Activated CD4-positive, alpha-beta T cell treated with anti-CD3 and anti-CD28 coated beads, Interleukin-2, amount 10 ng/mL, durations not matched to agents 24 days and 14 days (primary cell): ENCODE results near the gene WDR4. TPM values are rescaled to one million over a fixed set of nuclear protein-coding genes. Genes with fewer than 3 reads are reported as not detected.
A peak's percentile ranks its signal among the peaks of the same experiment; 100 is the strongest.
"Not testable (repeated sequence)": the region's sequence is repeated elsewhere in the genome, so short reads cannot be mapped to it uniquely, and the experiment has no call there.

ENCODE experiments used
- DNase-seq: peaks from one replicate; pipeline ENCODE4 v3.0.0; 2022
- H3K27ac Mint-ChIP-seq: one replicate; pipeline ENCODE4 v1.8.0; 2022; ENCODE audit warnings: mild to moderate bottlenecking, mixed read lengths
- H3K27me3 Mint-ChIP-seq: one replicate; pipeline ENCODE4 v1.8.0; 2022; ENCODE audit warnings: mixed read lengths
- H3K36me3 Mint-ChIP-seq: one replicate; pipeline ENCODE4 v1.8.0; 2022; ENCODE audit warnings: low read depth, mild to moderate bottlenecking, mixed read lengths
- H3K4me1 Mint-ChIP-seq: one replicate; pipeline ENCODE4 v1.8.0; 2021; ENCODE audit warnings: mixed read lengths
- H3K4me3 Mint-ChIP-seq: one replicate; pipeline ENCODE4 v1.8.0; 2022; ENCODE audit warnings: mild to moderate bottlenecking, moderate library complexity, mixed read lengths
- H3K9me3 Mint-ChIP-seq: one replicate; pipeline ENCODE4 v1.8.0; 2021; ENCODE audit warnings: mixed read lengths
- intact Hi-C: fragments of 100-400 bp; cut with micrococcal nuclease; formaldehyde crosslinking; loops from one replicate; pipeline ENCODE4 v1.15.1; 2023
- total RNA-seq: library from RNA; stranded (reverse); gene quantifications from 2 replicates; pipeline ENCODE4 v1.2.3, GENCODE V29; 2022

WDR4 gene
- total RNA-seq, 1 donor from 2014 or later = 75.1 TPM

- H3K27ac Mint-ChIP-seq = no peak overlapping the region
- peaks cover 3% of the 10 kb centered on the region for H3K4me1 Mint-ChIP-seq
- DNase-seq = no peak
- no peak overlapping the region for H3K4me3 Mint-ChIP-seq
- intact Hi-C loops = no loop called here
- no peaks in the 10 kb centered on the region for H3K27me3 Mint-ChIP-seq
- H3K36me3 Mint-ChIP-seq = peaks cover 33% of the 10 kb centered on the region
- H3K9me3 Mint-ChIP-seq = no peaks in the 10 kb centered on the region
Observed at GRCh38 chr21:42905195-42905594, 25.9 kb upstream of the WDR4 start.

- Mint-ChIP-seq H3K4me1 (peaks cover 3% of the 10 kb centered on the region), H3K36me3 (peaks cover 31% of the 10 kb centered on the region), H3K27me3 (no peaks in the 10 kb centered on the region), H3K9me3 (no peaks in the 10 kb centered on the region), H3K27ac (no peak overlapping the region), H3K4me3 (no peak overlapping the region)
- DNase-seq = no peak
- intact Hi-C loops = no loop called here
Observed at GRCh38 chr21:42903817-42904216, 24.5 kb upstream of the WDR4 start.

DNA sequence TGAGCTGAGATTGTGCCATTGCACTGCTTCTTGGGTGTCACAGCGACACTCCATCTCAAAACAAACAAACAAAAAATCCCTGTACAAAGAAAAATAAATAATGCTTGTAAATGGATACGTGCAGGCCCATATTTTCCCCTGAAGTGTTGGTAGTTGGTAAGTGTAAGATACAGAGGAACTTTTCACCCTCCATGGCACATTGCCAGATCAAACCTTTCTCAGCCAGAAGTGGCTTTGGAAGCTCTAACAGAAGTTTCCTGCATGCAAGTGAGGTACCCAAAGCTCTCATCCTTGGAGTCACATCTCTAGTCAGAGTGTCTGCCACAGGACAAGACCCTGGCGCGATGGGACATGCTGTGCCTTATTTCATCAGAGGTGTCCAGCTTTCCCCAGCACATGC is 21.1 kb upstream of the WDR4 start:
- no peak overlapping the region for H3K4me3 Mint-ChIP-seq
- no peak for DNase-seq
- peaks cover 33% of the 10 kb centered on the region for H3K36me3 Mint-ChIP-seq
- H3K4me1 Mint-ChIP-seq = peaks cover 2% of the 10 kb centered on the region
- no peaks in the 10 kb centered on the region for H3K9me3 Mint-ChIP-seq
- no peak overlapping the region for H3K27ac Mint-ChIP-seq
- H3K27me3 Mint-ChIP-seq = no peaks in the 10 kb centered on the region
- intact Hi-C loops = no loop called here

DNA sequence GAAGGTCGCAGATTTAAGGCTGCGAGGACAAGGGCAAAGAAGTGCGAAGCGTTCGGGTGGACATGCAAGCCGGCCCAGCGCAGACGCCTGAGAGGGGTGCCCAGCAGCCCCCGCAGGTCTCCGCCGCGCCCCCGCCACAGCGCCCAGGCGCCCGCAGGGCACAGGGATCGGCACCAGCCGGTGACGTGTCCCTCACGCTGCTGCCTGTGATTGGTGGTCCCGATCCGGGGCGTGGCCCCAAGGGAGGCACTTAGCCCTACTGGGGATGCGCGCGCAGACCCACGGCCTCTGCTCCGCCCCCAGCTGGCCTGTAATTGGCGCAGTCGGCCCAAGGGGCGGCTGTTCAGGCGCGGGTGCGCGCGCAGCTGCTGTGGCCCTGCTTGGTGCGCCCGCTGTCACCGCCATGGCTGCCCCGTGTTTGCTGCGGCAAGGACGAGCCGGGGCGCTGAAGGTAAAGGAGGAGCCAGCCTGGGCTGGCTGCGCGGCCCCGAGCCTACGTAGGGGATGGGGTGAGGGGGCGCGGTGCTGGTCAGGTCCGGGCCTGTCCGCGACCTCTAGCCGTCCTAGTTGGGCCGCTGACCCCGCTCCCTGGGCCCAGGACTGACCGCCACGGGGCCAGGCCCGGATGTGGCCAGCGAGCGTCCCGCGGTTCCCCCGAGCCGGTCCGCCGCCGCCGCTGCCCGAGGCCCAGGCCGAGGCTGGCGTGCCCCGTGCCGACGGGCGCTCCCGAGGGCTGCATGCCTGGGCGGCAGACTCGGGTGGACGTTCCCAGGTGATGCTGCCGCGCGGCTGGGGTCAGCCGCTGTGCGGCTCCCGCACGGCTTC is 13.8 kb upstream of the WDR4 start, which contains the start of gene NDUFV3:
NDUFV3 (plus strand) TSS at position 379 of the 825 bp plus-strand sequence; CDS start at position 404, 25 bp downstream.
- Mint-ChIP-seq H3K4me1 (peaks cover 8% of the 10 kb centered on the region), H3K36me3 (peaks cover 12% of the 10 kb centered on the region), H3K9me3 (no peaks in the 10 kb centered on the region), H3K27ac (peak within 1 kb of the TSS; percentile 98), H3K4me3 (peak within 1 kb of the TSS; percentile 96), H3K27me3 (no peaks in the 10 kb centered on the region)
- intact Hi-C loops = loop anchor here (1.0 to 5.0 kb wide), 5 partner anchors 14 to 1119 kb away; partner anchors contain the start of genes PKNOX1, TRAPPC10 and WDR4
- peak; percentile 99 for DNase-seq

DNA sequence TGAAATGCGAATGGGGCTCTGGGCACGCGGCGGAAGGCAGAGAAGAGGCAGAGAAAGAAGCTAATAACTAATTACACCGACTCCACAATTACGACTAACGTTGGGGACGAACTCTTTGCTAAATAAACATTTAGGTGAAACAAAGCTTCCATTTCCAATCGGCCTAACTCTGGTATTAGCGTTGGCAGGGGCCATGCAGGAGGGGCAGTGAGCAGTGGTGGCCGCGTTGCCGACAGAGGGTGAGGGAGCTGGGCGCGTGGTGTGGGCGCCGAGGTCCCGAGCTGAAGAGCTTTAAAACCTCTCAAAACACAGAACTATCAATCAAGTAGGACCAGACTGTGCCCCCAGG is 13.2 kb upstream of the WDR4 start:
- Mint-ChIP-seq H3K4me3 (peak overlapping the region; percentile 96), H3K27me3 (no peaks in the 10 kb centered on the region), H3K36me3 (peaks cover 8% of the 10 kb centered on the region), H3K27ac (peak overlapping the region; percentile 98), H3K4me1 (peaks cover 8% of the 10 kb centered on the region), H3K9me3 (no peaks in the 10 kb centered on the region)
- DNase-seq = no peak
- intact Hi-C loops = loop anchor here (2.0 to 5.0 kb wide), 3 partner anchors 300 to 1120 kb away; partner anchors contain the start of gene TRAPPC10

GRCh38 chr21:42887326-42887725 is 8.0 kb upstream of the WDR4 start:
- Mint-ChIP-seq H3K36me3 (no peaks in the 10 kb centered on the region), H3K27me3 (no peaks in the 10 kb centered on the region), H3K9me3 (no peaks in the 10 kb centered on the region), H3K4me1 (peaks cover 2% of the 10 kb centered on the region), H3K4me3 (no peak overlapping the region), H3K27ac (no peak overlapping the region)
- intact Hi-C loops = no loop called here
- no peak for DNase-seq

GRCh38 chr21:42883921-42884320 is 4.6 kb upstream of the WDR4 start:
- H3K4me3 Mint-ChIP-seq = no peak overlapping the region
- H3K36me3 Mint-ChIP-seq = peaks cover 5% of the 10 kb centered on the region
- peaks cover 14% of the 10 kb centered on the region for H3K4me1 Mint-ChIP-seq
- H3K27me3 Mint-ChIP-seq = peaks cover 2% of the 10 kb centered on the region
- no peak for DNase-seq
- intact Hi-C loops = no loop called here
- H3K27ac Mint-ChIP-seq = no peak overlapping the region
- no peaks in the 10 kb centered on the region for H3K9me3 Mint-ChIP-seq

- Mint-ChIP-seq H3K36me3 (peaks cover 28% of the 10 kb centered on the region), H3K4me3 (peak overlapping the region; percentile 97), H3K27ac (peak overlapping the region; percentile 96), H3K4me1 (peaks cover 18% of the 10 kb centered on the region), H3K27me3 (peaks cover 2% of the 10 kb centered on the region), H3K9me3 (no peaks in the 10 kb centered on the region)
- no peak for DNase-seq
- intact Hi-C loops = no loop called here
Observed at GRCh38 chr21:42880352-42880751, 1.0 kb upstream of the WDR4 start.

- intact Hi-C loops = no loop called here
- DNase-seq = no peak
- Mint-ChIP-seq H3K9me3 (no peaks in the 10 kb centered on the region), H3K36me3 (peaks cover 41% of the 10 kb centered on the region), H3K27me3 (peaks cover 2% of the 10 kb centered on the region), H3K4me3 (peak overlapping the region; percentile 97), H3K4me1 (peaks cover 20% of the 10 kb centered on the region), H3K27ac (peak overlapping the region; percentile 96)
Observed at GRCh38 chr21:42878678-42878992, 704 bp downstream of the WDR4 start.

DNA sequence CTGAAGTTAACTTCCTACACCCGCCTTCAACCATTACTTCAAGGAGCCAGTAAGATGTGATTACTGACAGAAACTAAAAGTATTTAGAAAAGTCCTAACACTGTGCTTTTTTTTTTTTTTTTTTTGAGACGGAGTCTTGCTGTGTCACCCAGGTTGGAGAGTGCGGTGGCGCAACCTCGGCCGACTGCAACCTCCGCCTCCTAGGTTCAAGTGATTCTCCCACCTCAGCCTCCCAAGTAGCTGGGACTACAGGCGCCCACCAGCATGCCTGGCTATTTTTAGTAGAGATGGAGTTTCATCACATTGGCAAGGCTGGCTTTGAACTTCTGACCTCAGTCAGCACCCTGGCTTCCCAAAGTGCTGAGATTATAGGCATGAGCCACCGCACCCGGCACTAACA is 3.5 kb downstream of the WDR4 start:
- DNase-seq, H3K4me3 Mint-ChIP-seq, H3K9me3 Mint-ChIP-seq, H3K27me3 Mint-ChIP-seq, H3K27ac Mint-ChIP-seq, intact Hi-C loops: not testable (repeated sequence)
- Mint-ChIP-seq H3K4me1 (peaks cover 22% of the 10 kb centered on the region), H3K36me3 (peaks cover 60% of the 10 kb centered on the region)

DNA sequence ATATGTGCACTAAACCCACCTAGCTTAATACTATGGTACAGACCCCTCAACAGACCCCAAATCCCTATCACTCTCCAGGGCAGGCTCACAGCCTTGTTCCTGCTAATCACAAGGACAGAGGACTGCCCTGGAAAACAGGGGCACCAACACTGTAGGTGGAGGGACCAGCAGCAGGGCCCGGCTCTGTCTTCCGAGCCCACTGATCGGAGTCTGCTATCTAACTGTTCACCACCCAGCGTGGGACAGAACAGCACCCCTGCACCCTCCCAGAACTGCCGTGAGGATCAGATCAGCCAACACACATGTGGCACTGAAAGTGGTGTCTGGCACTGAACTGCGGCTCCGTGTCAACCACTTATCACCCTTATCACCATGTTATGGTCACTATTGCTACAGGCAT is 6.2 kb downstream of the WDR4 start:
- no peak for DNase-seq
- peaks cover 70% of the 10 kb centered on the region for H3K36me3 Mint-ChIP-seq
- intact Hi-C loops = no loop called here
- H3K9me3 Mint-ChIP-seq = no peaks in the 10 kb centered on the region
- H3K4me3 Mint-ChIP-seq = no peak overlapping the region
- peaks cover 9% of the 10 kb centered on the region for H3K4me1 Mint-ChIP-seq
- H3K27me3 Mint-ChIP-seq = no peaks in the 10 kb centered on the region
- H3K27ac Mint-ChIP-seq = no peak overlapping the region

DNA sequence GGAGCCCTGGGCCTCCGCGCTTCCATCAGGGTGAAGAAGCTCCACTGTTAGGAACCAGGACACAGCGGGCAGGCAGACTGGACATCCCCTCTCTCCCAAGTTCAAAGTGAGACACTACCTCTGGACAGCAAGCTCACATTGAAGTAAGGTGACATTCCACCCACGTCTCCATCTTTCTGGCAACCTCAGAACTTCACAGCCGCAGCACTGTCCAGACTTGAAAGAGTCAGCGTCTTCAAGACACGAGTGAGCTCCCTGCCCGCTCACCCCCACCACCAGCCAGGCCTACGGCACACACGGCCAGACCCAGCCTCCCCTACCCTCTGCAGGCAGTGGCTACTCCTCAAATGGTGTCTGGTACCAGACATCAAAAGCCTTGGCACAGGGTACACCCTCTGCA is 11.1 kb downstream of the WDR4 start:
- Mint-ChIP-seq H3K4me1 (peaks cover 15% of the 10 kb centered on the region), H3K4me3 (no peak overlapping the region), H3K36me3 (peaks cover 67% of the 10 kb centered on the region), H3K27ac (no peak overlapping the region), H3K9me3 (no peaks in the 10 kb centered on the region), H3K27me3 (no peaks in the 10 kb centered on the region)
- DNase-seq = no peak
- intact Hi-C loops = no loop called here

- Mint-ChIP-seq H3K36me3 (peaks cover 61% of the 10 kb centered on the region), H3K27ac (no peak overlapping the region), H3K4me1 (peaks cover 18% of the 10 kb centered on the region), H3K27me3 (no peaks in the 10 kb centered on the region), H3K9me3 (no peaks in the 10 kb centered on the region), H3K4me3 (no peak overlapping the region)
- intact Hi-C loops = no loop called here
- no peak for DNase-seq
Observed at GRCh38 chr21:42865776-42866160, 13.6 kb downstream of the WDR4 start.

GRCh38 chr21:42864815-42865775 is 14.2 kb downstream of the WDR4 start:
- peaks cover 17% of the 10 kb centered on the region for H3K4me1 Mint-ChIP-seq

More at GRCh38 chr21:42864815-42865775, 14.2 kb downstream of the WDR4 start:
- intact Hi-C loops = no loop called here
- H3K27me3 Mint-ChIP-seq = no peaks in the 10 kb centered on the region
- H3K4me3 Mint-ChIP-seq = no peak overlapping the region
- H3K27ac Mint-ChIP-seq = no peak overlapping the region
- H3K36me3 Mint-ChIP-seq = peaks cover 61% of the 10 kb centered on the region
- no peak for DNase-seq
- no peaks in the 10 kb centered on the region for H3K9me3 Mint-ChIP-seq
